GM18502 (cell line): Measurements from ENCODE around the gene BRF1.
A peak's percentile ranks its signal among the peaks of the same experiment; 100 is the strongest.
"Not testable (repeated sequence)": the region's sequence is repeated elsewhere in the genome, so short reads cannot be mapped to it uniquely, and the experiment has no call there.

Experiments used
- ATAC-seq: cut with Tn5 transposase; IDR thresholded peaks from one replicate; pipeline ENCODE4 v1.9.1; 2021; ENCODE audit warnings: mild to moderate bottlenecking; ENCODE audit not compliant: unreplicated experiment, poor library complexity

The BRF1 gene

GRCh38 chr14:105317546-105317945 lies 16.7 kb upstream of the BRF1 start:
- ATAC-seq: no peak

DNA sequence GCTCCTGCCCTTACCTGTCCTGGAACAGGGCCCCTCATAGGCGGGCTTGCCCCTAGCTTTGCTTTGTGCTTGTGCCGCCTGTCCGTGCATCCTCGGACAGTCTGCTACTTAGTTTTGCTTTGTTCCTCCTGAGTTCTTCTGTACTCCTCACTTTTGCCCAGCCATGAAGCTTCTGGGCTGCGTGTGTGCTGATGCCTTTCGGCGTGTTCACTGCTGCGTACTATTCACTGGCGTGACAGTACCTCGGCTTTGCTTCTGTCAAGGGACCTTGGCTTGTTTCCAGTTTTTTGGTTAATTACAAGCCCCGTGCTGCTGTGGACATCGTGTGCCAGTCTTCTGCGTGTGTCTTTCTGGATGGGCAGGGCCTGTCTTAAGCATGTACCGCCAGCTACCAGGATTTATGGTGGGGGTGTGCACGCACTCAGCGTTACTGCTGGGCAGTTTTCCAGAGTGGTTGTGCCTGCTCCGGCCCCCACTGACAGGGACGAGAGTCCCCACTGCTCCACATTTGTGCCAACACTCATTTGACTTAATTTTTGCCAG lies 16.2 kb upstream of the BRF1 start:
- no peak for ATAC-seq

DNA sequence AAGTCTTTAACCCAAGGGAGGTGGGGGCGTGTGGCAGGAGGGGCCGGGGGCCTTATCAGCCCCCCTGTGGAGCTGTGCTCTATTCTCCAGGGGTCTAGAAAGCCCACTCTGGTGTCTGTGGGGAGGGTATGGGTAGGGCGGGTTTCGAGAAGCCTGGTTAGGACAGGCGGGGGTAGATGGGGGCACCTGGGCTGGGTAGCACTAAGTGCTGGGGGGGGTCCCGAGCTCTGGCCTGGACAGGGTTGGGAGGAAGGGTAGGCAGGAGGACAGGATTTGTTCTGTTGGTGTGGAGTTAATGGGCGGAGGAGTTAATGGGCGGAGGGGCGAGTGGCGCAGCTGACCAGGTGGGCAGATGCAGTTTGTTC lies 15.8 kb upstream of the BRF1 start:
- no peak for ATAC-seq

GRCh38 chr14:105315941-105316576 lies 15.3 kb upstream of the BRF1 start:
- ATAC-seq: no peak

GRCh38 chr14:105315211-105315721 lies 14.5 kb upstream of the BRF1 start:
- peak; percentile 19 for ATAC-seq

DNA sequence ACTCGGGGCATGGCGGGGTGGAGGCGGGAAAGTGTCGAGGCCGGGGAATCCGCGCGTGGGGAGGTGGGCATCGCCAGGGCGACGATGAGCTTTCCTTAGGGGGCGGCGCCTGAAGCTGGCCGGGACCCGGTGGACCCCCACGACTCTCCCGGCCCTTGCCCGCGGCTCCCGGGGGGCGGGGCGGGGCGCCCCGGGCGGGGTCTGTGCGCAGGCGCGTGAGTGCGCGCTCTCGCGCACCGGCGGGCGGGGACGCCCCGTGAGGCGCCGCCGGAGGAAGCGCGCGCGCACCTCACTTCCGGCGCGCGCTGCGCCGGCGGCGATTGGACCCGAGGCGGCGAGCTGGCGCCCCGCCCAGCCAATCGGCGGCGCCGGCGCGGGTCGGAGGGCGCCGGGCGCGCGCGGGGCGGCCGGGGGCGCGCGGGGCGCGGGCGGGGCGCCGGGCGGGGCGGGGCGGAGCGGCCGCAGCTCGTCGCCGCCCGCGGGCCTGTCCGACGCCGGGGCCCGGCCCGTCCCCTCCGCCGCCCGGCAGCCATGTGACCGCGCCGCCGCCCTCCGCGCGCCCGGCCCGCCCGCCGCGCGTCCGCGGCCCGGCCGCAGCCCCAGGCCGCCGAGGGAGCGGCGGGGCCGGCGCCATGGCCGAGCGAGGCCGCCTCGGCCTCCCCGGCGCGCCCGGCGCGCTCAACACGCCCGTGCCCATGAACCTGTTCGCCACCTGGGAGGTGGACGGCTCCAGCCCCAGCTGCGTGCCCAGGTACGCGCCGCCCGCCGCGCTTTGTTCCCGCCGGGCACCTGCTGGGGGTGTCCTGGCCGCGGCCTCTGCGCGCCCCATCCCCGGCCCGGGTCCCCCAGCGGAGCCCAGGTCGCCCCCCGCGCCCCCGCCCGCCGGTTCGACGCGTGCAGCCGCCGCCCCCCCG lies 13.7 kb upstream of the BRF1 start, which contains the start of gene PACS2:
Gene PACS2, plus strand, starts transcription at position 462 of the 914 bp plus-strand sequence. Its CDS starts 171 bp downstream, at position 633.
- peak; percentile 68 for ATAC-seq

GRCh38 chr14:105313381-105314286 lies 12.8 kb upstream of the BRF1 start:
- ATAC-seq: peak; percentile 18

DNA sequence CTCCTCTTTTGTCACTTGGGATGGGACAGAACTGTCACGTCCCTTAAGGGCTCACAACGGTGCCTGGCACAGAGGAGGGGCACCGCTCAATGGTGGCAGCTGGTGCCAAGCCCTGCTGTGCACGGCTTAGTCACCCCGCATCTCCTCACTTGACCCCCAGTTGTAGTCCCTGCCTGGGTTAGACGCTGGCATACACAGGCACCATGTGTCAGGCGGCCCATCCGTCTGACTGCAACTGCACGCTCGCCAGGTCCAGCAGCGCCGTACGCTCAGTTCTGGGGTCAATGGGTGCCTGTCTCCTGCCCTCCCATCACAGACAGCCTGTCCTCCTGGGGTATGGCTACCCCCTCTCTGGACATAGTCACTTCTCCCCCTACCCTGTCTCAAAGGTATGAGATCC lies 12.2 kb upstream of the BRF1 start:
- ATAC-seq: no peak

DNA sequence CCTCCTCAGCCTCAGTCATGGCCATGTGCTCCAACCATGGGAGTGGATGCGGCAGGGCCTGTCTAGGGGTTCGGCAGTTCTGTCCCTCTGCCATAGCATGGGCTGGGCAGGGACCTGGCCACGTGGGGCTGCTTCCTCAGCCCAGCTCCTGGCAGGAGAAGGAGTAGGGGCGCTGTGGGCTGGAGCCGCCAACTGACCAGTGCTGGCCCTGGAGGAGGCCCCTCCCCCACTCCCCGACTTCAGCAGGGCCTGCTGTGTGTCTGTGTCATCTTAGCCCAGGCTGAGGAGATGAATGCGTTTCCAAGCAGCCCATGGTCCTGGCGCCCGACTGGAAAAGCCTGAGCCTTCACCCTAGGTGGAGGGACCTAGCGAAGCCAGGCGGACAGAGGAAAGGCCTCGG lies 11.0 kb upstream of the BRF1 start:
- ATAC-seq: no peak

DNA sequence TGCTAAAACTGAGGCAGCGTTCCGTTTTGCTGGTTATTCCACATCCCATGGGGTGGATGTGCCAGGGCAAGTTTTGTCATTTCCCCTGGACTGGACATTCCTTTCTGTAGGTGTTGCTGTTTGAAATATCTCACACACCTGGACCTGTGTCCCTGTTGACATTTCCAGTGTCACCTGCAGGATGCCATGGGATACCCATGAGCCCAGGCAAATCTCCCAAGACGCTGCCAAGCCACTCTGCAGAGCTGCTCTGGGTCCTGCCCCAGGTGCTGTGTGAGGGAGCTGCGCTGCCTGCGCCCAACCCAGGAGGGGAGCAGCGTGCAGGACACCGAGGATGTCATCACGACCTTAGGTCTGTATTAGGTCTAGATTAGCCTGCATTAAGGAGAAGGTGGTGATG lies 8.6 kb upstream of the BRF1 start:
- ATAC-seq: no peak

DNA sequence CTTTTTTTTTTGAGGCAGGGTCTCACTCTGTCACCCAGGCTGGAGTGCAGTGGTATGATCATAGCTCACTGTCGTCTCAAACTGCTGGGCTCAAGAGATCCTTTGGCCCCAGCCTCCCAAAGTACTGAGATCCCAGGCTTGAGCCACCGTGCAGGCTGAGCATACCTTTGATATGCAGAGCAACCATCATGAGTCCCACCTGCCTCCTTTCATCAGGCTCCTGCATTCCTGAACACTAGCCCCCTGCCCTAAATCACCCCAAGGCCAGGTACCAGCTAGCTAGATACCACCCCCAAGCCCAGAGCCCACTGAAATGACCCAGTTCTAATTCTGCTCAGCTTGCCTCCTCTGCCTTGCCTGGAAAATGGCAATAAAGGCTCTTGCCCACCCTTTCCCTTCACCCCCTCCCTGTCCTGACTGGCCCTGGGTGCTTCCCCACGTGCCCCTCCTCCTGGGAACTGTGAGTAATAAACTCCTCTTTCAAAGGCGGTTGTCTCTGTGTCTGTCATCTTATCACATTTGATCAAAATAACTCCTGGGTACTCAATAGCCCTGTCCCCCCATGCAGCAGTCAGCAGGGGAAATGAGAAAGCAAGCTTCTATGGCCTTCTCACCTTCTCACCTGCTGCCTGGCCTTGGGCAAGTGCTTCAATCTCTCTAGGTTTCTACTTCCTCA lies 6.4 kb upstream of the BRF1 start:
- ATAC-seq: no peak

DNA sequence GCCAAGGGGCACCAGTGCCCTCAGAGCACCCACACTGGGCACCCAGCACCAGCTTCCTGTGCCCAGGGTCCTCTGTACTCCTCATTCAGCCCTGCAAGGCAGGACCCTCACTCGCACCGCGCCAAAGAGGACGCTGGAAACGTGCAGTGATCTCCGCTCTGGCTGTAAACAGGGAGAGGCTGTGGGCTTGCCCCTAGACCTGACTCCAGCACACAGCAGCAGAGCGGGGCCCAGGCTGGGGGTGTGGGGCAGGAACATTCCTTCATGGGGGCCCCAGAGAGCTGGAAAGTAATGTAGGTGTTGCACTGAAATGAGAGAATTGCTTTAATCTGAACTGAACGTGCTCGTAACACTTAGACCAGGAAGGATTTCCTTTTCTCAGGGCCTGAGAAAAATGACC lies 5.0 kb upstream of the BRF1 start:
- no peak for ATAC-seq

DNA sequence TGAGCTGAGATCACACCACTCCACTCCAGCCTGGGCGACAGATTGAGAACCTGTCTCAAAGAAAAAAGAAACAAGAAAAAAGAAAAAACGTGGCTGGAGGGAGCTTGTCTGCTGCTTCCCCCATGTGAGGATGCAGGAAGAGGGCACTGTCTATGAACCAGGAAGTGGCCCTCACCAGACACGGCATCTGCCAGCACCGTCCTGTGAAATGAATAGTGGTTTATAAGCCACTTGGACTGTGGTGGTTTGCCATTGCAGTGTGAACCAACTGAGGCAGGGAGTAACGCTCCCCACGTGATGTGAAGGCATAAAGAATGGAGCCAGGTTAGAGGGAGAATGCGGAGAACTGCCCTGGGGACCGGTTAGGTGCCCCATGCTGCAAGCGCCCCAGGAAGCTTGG lies 4.5 kb upstream of the BRF1 start:
- ATAC-seq: no peak

DNA sequence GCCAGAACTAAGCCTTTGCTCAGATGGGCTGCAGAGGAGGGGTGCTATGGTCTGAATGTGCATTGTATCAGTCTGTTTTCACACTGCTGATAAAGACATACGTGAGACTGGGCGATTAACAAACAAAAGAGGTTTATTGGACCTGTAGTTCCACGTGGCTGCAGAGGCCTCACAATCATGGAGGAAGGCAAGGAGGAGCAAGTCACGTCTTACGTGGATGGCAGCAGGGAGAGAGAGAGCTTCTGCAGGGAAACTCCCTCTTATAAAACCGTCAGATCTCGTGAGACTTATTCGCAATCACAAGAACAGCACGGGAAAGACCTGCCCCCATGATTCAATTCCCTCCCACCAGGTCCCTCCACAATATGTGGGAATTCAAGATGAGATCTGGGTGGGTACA lies 3.8 kb upstream of the BRF1 start:
- no peak for ATAC-seq

- ATAC-seq: no peak
These were observed 3.1 kb upstream of the BRF1 start for GRCh38 chr14:105303949-105304348.

GRCh38 chr14:105301915-105302249 lies 1.1 kb upstream of the BRF1 start:
- ATAC-seq: not testable (repeated sequence)

DNA sequence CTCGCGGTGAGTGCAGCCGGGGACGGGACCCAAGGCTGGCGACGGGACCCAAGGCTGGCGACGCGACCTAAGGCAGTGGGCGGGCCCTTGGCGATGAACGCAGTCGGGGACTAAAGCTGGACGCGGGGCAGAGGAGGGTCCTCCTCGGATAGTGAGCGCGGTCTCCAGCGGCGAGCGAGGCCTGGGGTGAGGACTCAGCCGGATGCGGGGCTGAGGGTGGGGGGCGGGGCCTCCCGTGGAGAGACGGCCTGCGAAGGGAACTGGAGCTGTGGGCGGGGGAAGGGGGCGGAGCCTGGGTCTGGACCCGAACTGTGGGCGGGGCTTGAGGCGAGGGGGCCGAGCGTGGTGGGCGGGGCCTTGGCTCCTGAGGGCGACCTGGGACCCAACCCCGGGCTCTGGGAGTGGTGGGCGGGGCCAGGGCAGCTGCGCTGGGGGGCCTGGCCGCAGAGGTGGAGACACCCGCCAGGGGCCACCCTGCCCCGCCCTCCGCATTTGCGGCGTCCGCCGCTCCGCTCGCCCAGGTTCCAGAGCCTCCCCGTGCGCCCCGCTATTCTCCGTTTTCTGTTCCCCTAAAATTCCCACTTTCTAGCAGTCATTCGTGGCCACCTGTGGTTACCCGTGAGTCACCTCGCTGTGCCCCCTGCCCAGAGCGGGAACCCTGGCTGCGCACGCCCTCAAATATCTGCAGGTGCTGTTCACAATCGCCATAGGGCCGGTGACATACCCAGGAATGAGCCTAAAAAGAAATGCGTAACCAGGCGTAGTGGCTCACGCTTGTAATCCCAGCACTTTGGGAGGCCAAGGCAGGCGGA lies 508 bp upstream of the BRF1 start:
- ATAC-seq: peak; percentile 59

DNA sequence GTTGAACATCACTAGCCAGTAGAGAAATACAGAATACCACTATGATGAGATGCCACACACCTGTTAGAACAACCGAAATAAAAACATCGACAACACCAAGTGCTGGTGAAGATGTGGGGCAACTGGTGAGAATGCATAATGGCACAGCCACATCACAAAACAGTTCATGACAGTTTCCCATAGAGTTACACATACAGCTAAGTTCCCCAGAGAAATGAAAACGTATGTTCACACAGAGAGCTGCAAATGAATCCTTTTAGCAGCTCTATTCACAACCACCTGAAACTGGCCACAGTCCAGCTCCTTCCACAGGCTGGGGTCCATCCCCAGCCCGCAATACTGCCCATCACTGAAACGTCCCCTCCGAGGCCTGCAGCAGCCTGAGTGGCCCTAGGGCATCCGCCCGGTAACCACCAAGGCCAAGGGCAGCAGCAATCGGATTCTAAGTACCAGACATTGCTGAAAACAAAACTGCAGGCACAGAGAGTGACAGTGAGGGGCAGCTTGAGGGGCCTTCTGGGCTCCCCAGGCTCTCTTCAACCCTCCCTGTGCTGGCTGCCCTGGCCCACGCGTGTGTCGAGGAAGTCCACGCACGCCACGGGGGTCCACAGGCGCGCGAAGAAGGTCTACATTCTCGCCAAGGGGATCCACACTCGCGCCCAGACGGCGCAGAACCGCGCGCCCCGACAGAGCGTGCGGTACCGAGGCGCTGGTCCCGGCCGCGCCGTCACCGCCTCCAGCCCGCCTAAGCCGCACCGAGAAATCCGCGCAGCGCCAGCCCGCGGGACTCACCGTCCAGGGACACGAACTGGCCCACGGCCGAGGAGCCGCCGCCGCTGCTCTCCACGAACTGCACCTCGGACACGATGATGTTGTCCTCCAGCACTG lies 903 bp downstream of the BRF1 start:
- ATAC-seq: peak; percentile 28
